Central memory CD8-positive, alpha-beta T cell (primary cell): Measurements from ENCODE around the gene LZTS3.
"Not testable (repeated sequence)": the region's sequence is repeated elsewhere in the genome, so short reads cannot be mapped to it uniquely, and the experiment has no call there.

ENCODE experiments used
- ATAC-seq: fragments of 150-1000 bp; cut with Tn5 transposase; replicated peaks from 2 replicates; pipeline ENCODE4 v1.10.0; 2022; ENCODE audit warnings: mild to moderate bottlenecking, moderate FRiP score, moderate number of reproducible peaks; ENCODE audit not compliant: poor library complexity, severe bottlenecking; ENCODE audit errors: extremely low read depth
- DNase-seq, 2 donors: peaks; one replicate each; pipeline ENCODE4 v3.0.0; 2021; ENCODE audit warnings: low spot score in 2 of 2
- H3K27ac Mint-ChIP-seq: one replicate; pipeline ENCODE4 v1.8.0; 2022; ENCODE audit warnings: low read depth, mild to moderate bottlenecking, moderate library complexity, mixed read lengths
- H3K27me3 Mint-ChIP-seq: one replicate; pipeline ENCODE4 v1.8.0; 2022; ENCODE audit warnings: mixed read lengths
- H3K36me3 Mint-ChIP-seq: one replicate; pipeline ENCODE4 v1.8.0; 2022; ENCODE audit warnings: mild to moderate bottlenecking, moderate library complexity, mixed read lengths; ENCODE audit not compliant: insufficient read depth
- H3K4me1 Mint-ChIP-seq: one replicate; pipeline ENCODE4 v1.8.0; 2022; ENCODE audit warnings: mixed read lengths
- H3K4me3 Mint-ChIP-seq: one replicate; pipeline ENCODE4 v1.8.0; 2022; ENCODE audit warnings: mild to moderate bottlenecking, moderate library complexity, mixed read lengths
- H3K9me3 Mint-ChIP-seq: one replicate; pipeline ENCODE4 v1.8.0; 2022; ENCODE audit warnings: mixed read lengths

LZTS3 gene

GRCh38 chr20:3172933-3173609 is at the start of gene LZTS3:
TSS of gene LZTS3 (minus strand) at chr20:3173549. CDS start at chr20:3167163, 6,386 bp downstream.
- peak within 1 kb of the TSS; percentile 67 for H3K27ac Mint-ChIP-seq

GRCh38 chr20:3221398-3222226 is 48.3 kb upstream of the LZTS3 start:
- Mint-ChIP-seq H3K27me3 (no peaks in the 10 kb centered on the region), H3K4me3 (no peak overlapping the region), H3K36me3 (peaks cover 29% of the 10 kb centered on the region), H3K4me1 (no peaks in the 10 kb centered on the region), H3K27ac (no peak overlapping the region), H3K9me3 (no peaks in the 10 kb centered on the region)
- DNase-seq = no peak
- no peak for ATAC-seq

More at GRCh38 chr20:3172933-3173609, at the start of gene LZTS3:
- Mint-ChIP-seq H3K4me3 (peak within 1 kb of the TSS; percentile 79), H3K27me3 (peaks cover 46% of the 10 kb centered on the region), H3K9me3 (no peaks in the 10 kb centered on the region), H3K36me3 (peaks cover 18% of the 10 kb centered on the region), H3K4me1 (peaks cover 19% of the 10 kb centered on the region)
- DNase-seq = peak; percentile 79 to 85
- ATAC-seq = peak; percentile 92

- no peak overlapping the region for H3K27ac Mint-ChIP-seq
- H3K4me1 Mint-ChIP-seq = peaks cover 6% of the 10 kb centered on the region
Observed at GRCh38 chr20:3218307-3218988, 45.1 kb upstream of the LZTS3 start.

DNA sequence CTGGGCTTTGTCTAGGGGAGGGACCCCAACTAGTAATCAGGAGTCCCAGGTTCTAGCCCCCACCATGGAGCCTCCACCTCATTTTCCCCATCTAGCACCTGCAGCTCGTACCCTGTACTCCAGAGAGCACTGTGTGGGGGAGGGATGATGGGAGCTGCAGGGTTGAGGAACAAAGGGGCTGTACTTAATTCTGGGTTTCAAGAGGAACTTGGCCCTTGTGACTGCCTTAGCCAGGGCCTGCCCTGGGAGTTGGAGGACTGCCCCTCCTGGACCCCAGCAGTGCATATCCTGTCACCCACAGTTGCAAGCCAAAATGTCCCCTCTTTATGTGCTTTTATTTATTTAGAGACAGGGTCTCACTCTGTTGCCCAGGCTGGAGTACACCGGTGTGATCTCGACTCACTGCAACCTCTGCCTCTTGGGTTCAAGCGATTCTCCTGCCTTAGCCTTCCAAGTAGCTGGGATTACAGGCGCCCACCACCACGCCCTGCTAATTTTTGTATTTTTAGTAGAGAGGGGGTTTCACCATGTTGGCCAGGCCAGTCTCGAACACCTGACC is 42.1 kb upstream of the LZTS3 start:
- Mint-ChIP-seq H3K4me1 (peaks cover 18% of the 10 kb centered on the region), H3K36me3 (peaks cover 29% of the 10 kb centered on the region)
- not testable (repeated sequence) for H3K27me3 Mint-ChIP-seq, ATAC-seq, H3K9me3 Mint-ChIP-seq, H3K27ac Mint-ChIP-seq, H3K4me3 Mint-ChIP-seq, DNase-seq

More at GRCh38 chr20:3218307-3218988, 45.1 kb upstream of the LZTS3 start:
- Mint-ChIP-seq H3K4me3 (no peak overlapping the region), H3K9me3 (no peaks in the 10 kb centered on the region), H3K27me3 (no peaks in the 10 kb centered on the region), H3K36me3 (peaks cover 41% of the 10 kb centered on the region)
- ATAC-seq (peak; percentile 79), DNase-seq (peak; percentile 56 to 72)

GRCh38 chr20:3213226-3213625 is 39.9 kb upstream of the LZTS3 start:
- H3K27me3 Mint-ChIP-seq = no peaks in the 10 kb centered on the region
- H3K9me3 Mint-ChIP-seq = no peaks in the 10 kb centered on the region
- H3K36me3 Mint-ChIP-seq = peaks cover 31% of the 10 kb centered on the region
- ATAC-seq = no peak
- peaks cover 40% of the 10 kb centered on the region for H3K4me1 Mint-ChIP-seq
- H3K4me3 Mint-ChIP-seq = no peak overlapping the region
- no peak for DNase-seq
- H3K27ac Mint-ChIP-seq = no peak overlapping the region

DNA sequence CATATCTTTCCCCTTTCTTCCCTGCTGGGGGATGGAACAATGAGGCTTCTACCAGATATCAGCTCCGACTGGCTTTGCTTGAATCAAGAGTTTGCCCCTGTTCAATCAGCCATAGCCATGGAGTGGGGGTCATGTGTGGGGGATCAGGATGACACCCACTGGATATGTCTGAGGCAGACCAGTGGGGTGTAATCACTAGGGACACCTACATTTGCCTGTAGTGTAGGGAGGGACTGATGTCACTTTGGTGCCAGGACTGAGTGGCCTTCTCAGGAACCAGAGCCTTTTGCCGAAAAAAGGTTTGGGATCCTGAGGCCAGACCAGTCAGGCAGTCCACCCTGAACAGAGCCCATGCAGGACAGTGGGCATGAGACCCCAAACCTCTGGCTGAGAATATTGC is 37.0 kb upstream of the LZTS3 start:
- H3K4me3 Mint-ChIP-seq = peak overlapping the region; percentile 89
- peak overlapping the region; percentile 89 for H3K27ac Mint-ChIP-seq
- peaks cover 40% of the 10 kb centered on the region for H3K4me1 Mint-ChIP-seq
- H3K9me3 Mint-ChIP-seq = no peaks in the 10 kb centered on the region
- H3K36me3 Mint-ChIP-seq = peaks cover 20% of the 10 kb centered on the region
- DNase-seq = no peak
- no peak for ATAC-seq
- H3K27me3 Mint-ChIP-seq = no peaks in the 10 kb centered on the region

DNA sequence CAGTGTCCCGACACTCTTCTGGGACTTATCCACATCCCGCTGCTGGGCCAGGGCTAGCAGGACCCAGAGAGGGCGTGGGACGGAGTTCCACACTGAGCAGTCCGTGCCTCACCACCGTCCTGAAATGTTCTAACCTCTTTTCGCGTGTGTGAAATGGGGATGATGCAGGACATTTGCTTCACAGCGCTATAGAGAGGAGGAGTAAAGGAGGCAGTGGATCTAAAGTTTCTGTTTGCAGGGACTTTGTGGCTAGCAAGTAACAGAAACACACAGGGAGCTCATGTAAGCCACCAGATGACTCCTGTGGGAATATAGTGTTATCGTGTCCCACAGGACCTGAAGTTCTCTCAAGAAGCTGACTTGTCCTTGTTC is 36.6 kb upstream of the LZTS3 start:
- H3K4me1 Mint-ChIP-seq = peaks cover 40% of the 10 kb centered on the region
- peak overlapping the region; percentile 89 for H3K27ac Mint-ChIP-seq
- H3K27me3 Mint-ChIP-seq = no peaks in the 10 kb centered on the region
- DNase-seq (no peak), ATAC-seq (no peak)
- peaks cover 16% of the 10 kb centered on the region for H3K36me3 Mint-ChIP-seq
- peak overlapping the region; percentile 89 for H3K4me3 Mint-ChIP-seq
- no peaks in the 10 kb centered on the region for H3K9me3 Mint-ChIP-seq

- peaks cover 40% of the 10 kb centered on the region for H3K4me1 Mint-ChIP-seq
- peak within 1 kb of the TSS; percentile 89 for H3K4me3 Mint-ChIP-seq
- ATAC-seq (peak; percentile 35), DNase-seq (peak in 1 of 2 donors; percentile 17)
- peaks cover 15% of the 10 kb centered on the region for H3K36me3 Mint-ChIP-seq
- no peaks in the 10 kb centered on the region for H3K27me3 Mint-ChIP-seq
- no peaks in the 10 kb centered on the region for H3K9me3 Mint-ChIP-seq
- H3K27ac Mint-ChIP-seq = peak within 1 kb of the TSS; percentile 89
Observed at GRCh38 chr20:3209257-3209945, 36.1 kb upstream of the LZTS3 start, which contains the start of gene ITPA. TSS of gene ITPA (plus strand) at chr20:3209498. CDS start at chr20:3209552, 54 bp downstream.

- peaks cover 41% of the 10 kb centered on the region for H3K4me1 Mint-ChIP-seq
- no peaks in the 10 kb centered on the region for H3K9me3 Mint-ChIP-seq
- H3K27me3 Mint-ChIP-seq = no peaks in the 10 kb centered on the region
- peaks cover 21% of the 10 kb centered on the region for H3K36me3 Mint-ChIP-seq
- H3K4me3 Mint-ChIP-seq = peak overlapping the region; percentile 89
- peak; percentile 10 for ATAC-seq
- no peak for DNase-seq
- H3K27ac Mint-ChIP-seq = peak overlapping the region; percentile 89
Observed at GRCh38 chr20:3208786-3209256, 35.5 kb upstream of the LZTS3 start.

DNA sequence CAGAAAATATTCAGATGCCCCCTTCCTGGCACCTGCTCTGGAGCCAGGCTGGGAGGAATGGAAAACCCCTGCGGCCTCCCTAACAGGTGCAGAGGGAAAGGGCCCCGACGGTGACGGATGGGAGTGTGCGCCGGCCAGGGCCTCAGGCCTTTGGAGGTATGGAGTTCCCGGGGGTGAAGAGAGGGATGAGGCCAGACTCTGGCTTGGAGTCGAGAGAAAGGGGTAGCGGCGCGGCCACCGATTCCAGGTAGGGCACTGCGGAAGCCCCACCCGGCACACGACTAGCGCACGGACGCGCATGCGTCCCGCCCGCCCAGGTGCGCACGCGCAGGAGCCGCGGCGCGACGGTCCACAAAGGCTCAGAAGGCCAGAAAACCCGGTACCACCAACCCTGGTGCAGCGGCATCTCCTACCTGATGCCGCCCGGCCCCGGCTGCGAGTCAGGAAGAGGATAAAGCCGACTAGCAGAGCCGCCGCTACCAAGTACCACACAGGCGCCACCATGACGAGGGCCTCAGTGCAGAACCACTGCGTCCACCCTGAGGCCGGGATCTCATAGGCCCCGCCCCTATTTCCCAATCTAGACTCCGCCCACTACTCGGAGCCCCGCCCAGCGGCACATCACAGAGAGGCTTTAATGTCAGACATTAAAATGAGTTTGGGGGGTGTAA is 30.9 kb upstream of the LZTS3 start, which contains the start of gene DDRGK1:
Gene DDRGK1, minus strand, starts transcription at position 559 of the 671 bp plus-strand sequence. Its CDS starts 55 bp downstream, at position 504.
- Mint-ChIP-seq H3K4me1 (peaks cover 21% of the 10 kb centered on the region), H3K36me3 (peaks cover 34% of the 10 kb centered on the region), H3K4me3 (peak within 1 kb of the TSS; percentile 98), H3K27me3 (no peaks in the 10 kb centered on the region), H3K27ac (peak within 1 kb of the TSS; percentile 99), H3K9me3 (no peaks in the 10 kb centered on the region)
- DNase-seq (peak; percentile 88 to 92), ATAC-seq (peak; percentile 80)
